HuH-7.5 (cell line): ENCODE data around the gene TKFC.
A peak's percentile ranks its signal among the peaks of the same experiment; 100 is the strongest.

Experiments used
- DNase-seq: peaks from one replicate; pipeline ENCODE4 v3.0.0; 2011; ENCODE audit warnings: low spot score

The TKFC gene

GRCh38 chr11:61345954-61346843 is 13.2 kb downstream of the TKFC start:
- no peak for DNase-seq

- DNase-seq: no peak
These were observed 15.0 kb downstream of the TKFC start for GRCh38 chr11:61347916-61348461.

- DNase-seq: no peak
These were observed 16.2 kb downstream of the TKFC start for GRCh38 chr11:61349189-61349751.

- DNase-seq: no peak
These were observed 16.9 kb downstream of the TKFC start for GRCh38 chr11:61349916-61350315.

GRCh38 chr11:61350336-61350735 is 17.3 kb downstream of the TKFC start:
- no peak for DNase-seq

GRCh38 chr11:61350803-61351202 is 17.8 kb downstream of the TKFC start:
- DNase-seq: no peak

GRCh38 chr11:61352038-61352437 is 19.0 kb downstream of the TKFC start:
- no peak for DNase-seq

GRCh38 chr11:61353131-61354067 is 20.4 kb downstream of the TKFC start:
- DNase-seq: no peak

- no peak for DNase-seq
These were observed 21.2 kb downstream of the TKFC start for GRCh38 chr11:61354208-61354607.

- no peak for DNase-seq
These were observed 23.7 kb downstream of the TKFC start for GRCh38 chr11:61356706-61357105.

- DNase-seq: no peak
These were observed 24.3 kb downstream of the TKFC start for GRCh38 chr11:61357233-61357893.

- DNase-seq: no peak
These were observed 24.8 kb downstream of the TKFC start for GRCh38 chr11:61357894-61358239.

GRCh38 chr11:61358566-61358965 is 25.5 kb downstream of the TKFC start:
- no peak for DNase-seq

GRCh38 chr11:61359516-61359915 is 26.5 kb downstream of the TKFC start:
- DNase-seq: no peak

GRCh38 chr11:61361237-61361740 is 28.3 kb downstream of the TKFC start:
- DNase-seq: no peak

GRCh38 chr11:61361741-61362541 is 28.9 kb downstream of the TKFC start, which contains the start of the genes CYB561A3 and TMEM138:
CYB561A3 (minus strand) TSS chr11:61361882; CDS start chr11:61356713, 5,169 bp downstream.
TMEM138 (plus strand) TSS chr11:61362374; CDS start chr11:61364391, 2,017 bp downstream.
- DNase-seq: peak; percentile 99

GRCh38 chr11:61362542-61362875 is 29.5 kb downstream of the TKFC start:
- peak; percentile 62 for DNase-seq

- no peak for DNase-seq
These were observed 31.1 kb downstream of the TKFC start for GRCh38 chr11:61364012-61364675.

GRCh38 chr11:61367406-61367805 is 34.4 kb downstream of the TKFC start:
- DNase-seq: no peak

- no peak for DNase-seq
These were observed 35.6 kb downstream of the TKFC start for GRCh38 chr11:61368646-61369045.
